ENCODE measurements around the gene MMEL1. TPM values are rescaled to one million over a fixed set of nuclear protein-coding genes. Genes with fewer than 3 reads are reported as not detected.

Gene MMEL1
- total and polyA plus RNA-seq, 2 experiments from 2014 or later = 0.57 to 0.90 TPM

GRCh38 chr1:2557482-2558400, 75.1 kb downstream of the MMEL1 start:
- no peak overlapping the region for H3K4me3 ChIP-seq
- Mint-ChIP-seq H3K27me3 (ENCODE audit: insufficient read depth, low read depth, poor library complexity) (peaks cover 3% of the 10 kb centered on the region), H3K9me3 (no peaks in the 10 kb centered on the region), H3K4me1 (peaks cover 7% of the 10 kb centered on the region; the same call in 2 of the 3 replicates), H3K36me3 (ENCODE audit: low read depth) (no peaks in the 10 kb centered on the region; the same call in 2 of the 3 replicates), H3K27ac (no peak overlapping the region), H3K4me3 (no peak overlapping the region)
- ATAC-seq (no peak), DNase-seq (ENCODE audit: low spot score) (no peak)
- H3K36me3 ChIP-seq (ENCODE audit: insufficient read depth) = no peaks in the 10 kb centered on the region
- no peaks in the 10 kb centered on the region for H3K4me1 ChIP-seq (ENCODE audit: insufficient read depth)
- TF ChIP-seq STAT1 (IDR thresholded peaks at IDR 0.05; ENCODE audit: unreplicated experiment) = no peak
- no peak for TF ChIP-seq NANOG (IDR thresholded peaks at IDR 0.05; ENCODE audit: borderline replicate concordance)
- TF ChIP-seq CREB1 (CRISPR knock-in tag; IDR thresholded peaks at IDR 0.05; ENCODE audit: low read depth) = no peak
- TF ChIP-seq CTCF (conservative IDR thresholded peaks at IDR 0.05; ENCODE audit: low read depth in 2 of 2) = no peak
- no peak for TF ChIP-seq JUNB (IDR thresholded peaks at IDR 0.05; ENCODE audit: unreplicated experiment)
- no peak for TF ChIP-seq ETS1 (IDR thresholded peaks at IDR 0.05)
- TF ChIP-seq EZH2 (IDR thresholded peaks at IDR 0.05; ENCODE audit: low read depth, unreplicated experiment) = no peak
- TF ChIP-seq ZNF114 (CRISPR knock-in tag; IDR thresholded peaks at IDR 0.05) = no peak
- no peak for TF ChIP-seq REST (IDR thresholded peaks at IDR 0.05; ENCODE audit: unreplicated experiment)
- no peak for TF ChIP-seq EZH2phosphoT487 (IDR thresholded peaks at IDR 0.05; ENCODE audit: unreplicated experiment)
- H3K27me3 ChIP-seq (ENCODE audit: insufficient read depth) = no peaks in the 10 kb centered on the region
- H3K79me2 ChIP-seq (replicated peaks; ENCODE audit: insufficient read depth) = no peaks in the 10 kb centered on the region
- no peaks in the 10 kb centered on the region for H3F3A ChIP-seq (replicated peaks; ENCODE audit: low read depth)
- no peaks in the 10 kb centered on the region for H4K20me1 ChIP-seq (replicated peaks; ENCODE audit: insufficient read depth)
- H3K9me2 ChIP-seq (ENCODE audit: insufficient read depth) = no peaks in the 10 kb centered on the region
- H3K4me2 ChIP-seq = no peak overlapping the region
- H3K27ac ChIP-seq (ENCODE audit: low read depth) = no peak overlapping the region
- no peak overlapping the region for H2AFZ ChIP-seq

Measured in GM23338 (cell line).